Pancreas (tissue), 10 donors: ENCODE results near the gene ARF1. TPM values are rescaled to one million over a fixed set of nuclear protein-coding genes. Genes with fewer than 3 reads are reported as not detected.
A peak's percentile ranks its signal among the peaks of the same experiment; 100 is the strongest.

Experiments
- ATAC-seq, 4 donors: fragments of 200-7000 bp; cut with Tn5 transposase; one replicate each; pipeline versions ENCODE4 v1.8.0 to v1.9.1; 2020; ENCODE audit warnings: mild to moderate bottlenecking in 4 of 4, moderate library complexity in 4 of 4
- DNase-seq, 6 donors: peaks; one replicate each; pipeline ENCODE4 v3.0.0-alpha.2; 2020
- FAIRE-seq: peaks from 2 replicates; lab custom pipeline; 2012; peaks lifted over from hg19 to GRCh38; lab: Jason Lieb, UNC
- H3K27ac ChIP-seq, 4 donors: fragments of 200-600 bp; sonication (generic); 1 replicate in 3 of 4; 2 replicates in 1 of 4; pipeline versions ENCODE4 v1.5.0 to v1.8.0; 2020
- H3K27me3 ChIP-seq, 4 donors: fragments of 200-600 bp; one replicate each; pipeline ENCODE4 v1.8.0; 2021
- H3K36me3 ChIP-seq, 3 donors: fragments of 200-600 bp; sonication (generic) in 1 of 3; one replicate each; pipeline versions ENCODE4 v1.5.0 to v1.8.0; 2020 to 2021
- H3K4me1 ChIP-seq, 3 donors: fragments of 200-600 bp; one replicate each; pipeline ENCODE4 v1.8.0; 2021
- H3K4me3 ChIP-seq, 4 donors: fragments of 200-600 bp; sonication (generic) in 2 of 4; one replicate each; pipeline versions ENCODE4 v1.5.0 to v1.8.0; 2020 to 2021
- H3K9me3 ChIP-seq, 4 donors: fragments of 200-600 bp; one replicate each; pipeline ENCODE4 v1.8.0; 2021
- WGBS, 2 donors: extraction: QIAGEN DNeasy Blood & Tissue Kit; methylation state at CpG; one replicate each; pipeline ENCODE4 v1.1.7; 2013; 5-methylcytosine and 5-hydroxymethylcytosine counted together
- intact Hi-C, 3 donors: fragments of 100-400 bp; cut with DNase I; formaldehyde crosslinking; loops; one replicate each; pipeline versions ENCODE4 v1.11.1 to v1.14.2; 2022
- polyA plus RNA-seq, 2 donors: library from polyadenylated mRNA; stranded (reverse); fragments of 200-250 nt; gene quantifications; one replicate each; pipeline ENCODE4 v1.2.3, GENCODE V29; 2013
- total RNA-seq, 6 donors: library from RNA; stranded (reverse); fragmentation: NEBNext Ultra II Directional in 4 of 6; extraction: Animal tissue kit (Norgen Biotek cat#: 25700) in 4 of 6; gene quantifications; one replicate each; pipeline versions ENCODE4 v1.2.1 to v1.2.4, GENCODE V29; 2021 to 2023
- TF ChIP-seq, protein P1 (sequence below), 4 donors: fragments of 200-600 bp; sonication (generic) in 3 of 4; IDR thresholded peaks; one replicate each; pipeline versions ENCODE4 v1.5.0 to v1.8.0; 2021; ENCODE audit warnings: antibody characterized with exemption in 4 of 4
- donor health status: healthy with polysubstance abuse.
- donor health status: DM: no; HTN: no; CAD: no; lungs with moderate emphysema.
- donor health status: DM: no; HTN: no; CAD: no.
- donor health status: control.
- donor health status: control.
- donor health status: Bipolar disorder and iron deficiency.
- donor health status: DM: yes; HTN: yes; CAD: no.
- donor health status: DM: no; HTN: no; CAD: no.
- donor health status: DM: no; HTN: no; CAD: no.
- donor health status: DM: yes; HTN: yes; CAD: no.

ARF1 gene
- total and polyA plus RNA-seq, 8 donors, result 160 to 251 (median 205) TPM

DNA sequence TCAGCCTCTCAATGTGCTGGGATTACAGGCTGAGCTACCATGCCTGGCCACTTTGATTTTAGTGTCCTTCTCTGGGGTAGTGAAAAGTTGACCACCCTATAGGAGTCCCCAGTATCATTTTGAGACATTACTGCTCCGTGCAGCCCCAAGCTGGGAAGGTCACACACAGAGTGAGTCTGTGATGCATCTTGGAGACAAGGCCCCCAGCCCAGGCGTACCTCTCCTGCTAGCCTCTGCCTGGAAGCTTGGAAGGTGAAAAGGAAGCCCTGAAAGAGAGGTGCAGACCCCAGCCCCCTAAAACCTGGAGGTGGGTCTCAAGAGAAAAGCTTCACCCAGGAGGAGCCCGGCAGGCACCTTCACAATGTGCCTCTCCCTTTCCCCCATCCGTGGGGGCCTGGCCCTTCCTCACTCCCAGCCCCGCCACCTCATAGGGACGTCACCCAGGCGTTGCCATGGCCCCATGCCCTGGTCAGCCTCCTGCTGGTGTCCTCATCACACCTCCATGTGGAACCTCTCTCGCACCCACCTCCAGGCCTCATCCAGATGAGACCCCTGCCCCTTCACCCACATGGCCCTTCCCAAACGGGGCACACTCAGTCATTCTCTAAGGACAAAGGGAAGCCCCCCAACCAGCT is 5.6 kb upstream of the ARF1 start:
- no peak for FAIRE-seq
- Histone ChIP-seq H3K4me1 (peaks cover 0 to 11% (median 7%) of the 10 kb centered on the region in 3 donors), H3K9me3 (no peaks in the 10 kb centered on the region), H3K27ac (no peak overlapping the region), H3K36me3 (no peaks in the 10 kb centered on the region), H3K4me3 (no peak overlapping the region), H3K27me3 (no peaks in the 10 kb centered on the region)
- peak in 2 of 6 donors; percentile 41 to 60 for DNase-seq
- no peak for ATAC-seq
- TF ChIP-seq, protein P1, sequence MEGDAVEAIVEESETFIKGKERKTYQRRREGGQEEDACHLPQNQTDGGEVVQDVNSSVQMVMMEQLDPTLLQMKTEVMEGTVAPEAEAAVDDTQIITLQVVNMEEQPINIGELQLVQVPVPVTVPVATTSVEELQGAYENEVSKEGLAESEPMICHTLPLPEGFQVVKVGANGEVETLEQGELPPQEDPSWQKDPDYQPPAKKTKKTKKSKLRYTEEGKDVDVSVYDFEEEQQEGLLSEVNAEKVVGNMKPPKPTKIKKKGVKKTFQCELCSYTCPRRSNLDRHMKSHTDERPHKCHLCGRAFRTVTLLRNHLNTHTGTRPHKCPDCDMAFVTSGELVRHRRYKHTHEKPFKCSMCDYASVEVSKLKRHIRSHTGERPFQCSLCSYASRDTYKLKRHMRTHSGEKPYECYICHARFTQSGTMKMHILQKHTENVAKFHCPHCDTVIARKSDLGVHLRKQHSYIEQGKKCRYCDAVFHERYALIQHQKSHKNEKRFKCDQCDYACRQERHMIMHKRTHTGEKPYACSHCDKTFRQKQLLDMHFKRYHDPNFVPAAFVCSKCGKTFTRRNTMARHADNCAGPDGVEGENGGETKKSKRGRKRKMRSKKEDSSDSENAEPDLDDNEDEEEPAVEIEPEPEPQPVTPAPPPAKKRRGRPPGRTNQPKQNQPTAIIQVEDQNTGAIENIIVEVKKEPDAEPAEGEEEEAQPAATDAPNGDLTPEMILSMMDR (IDR thresholded peaks at IDR 0.05), result no peak
- 80 to 83% methylated on average over 9 of the region's 9 CpGs for WGBS, 2 donors
- intact Hi-C loops, result no loop called here

DNA sequence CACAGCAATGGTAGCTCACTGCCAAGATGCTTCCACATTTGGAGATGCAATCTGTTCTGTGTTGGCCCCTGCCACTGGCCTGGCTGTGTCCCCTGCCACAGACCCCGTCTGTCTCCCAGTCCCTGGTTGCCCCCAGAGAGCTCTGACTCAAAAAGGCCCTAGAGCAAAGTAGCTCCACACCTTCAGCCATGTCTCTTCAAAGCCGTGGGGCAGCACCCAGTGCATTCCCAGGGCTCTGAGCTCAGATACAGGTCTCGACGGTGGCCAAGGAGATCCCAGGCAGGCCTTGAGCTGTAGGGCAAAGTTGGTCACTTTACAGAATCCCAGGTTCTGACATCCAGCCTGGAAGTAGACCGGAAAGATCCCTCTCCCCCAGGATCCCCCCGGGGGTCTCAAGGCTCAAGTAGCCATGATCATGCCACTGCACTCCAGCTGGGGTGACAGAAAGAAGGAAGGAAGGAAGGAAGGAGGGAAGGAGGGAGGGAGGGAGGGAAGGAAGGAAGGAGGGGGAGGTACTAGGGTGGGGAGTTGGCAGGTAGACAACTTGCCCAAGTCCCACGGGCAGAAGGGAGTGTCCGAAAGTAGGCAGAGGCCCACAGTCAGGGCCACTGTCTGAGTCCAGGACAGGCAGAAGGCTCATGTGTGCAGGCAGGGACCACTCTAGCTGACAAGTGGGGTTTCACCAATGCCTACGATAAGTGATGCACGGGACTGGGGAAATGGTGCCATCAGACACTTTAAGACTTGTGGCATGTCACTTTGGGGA is 4.8 kb upstream of the ARF1 start:
- Histone ChIP-seq H3K27me3 (no peaks in the 10 kb centered on the region), H3K4me3 (no peak overlapping the region), H3K4me1 (peaks cover 0 to 11% (median 7%) of the 10 kb centered on the region in 3 donors), H3K27ac (no peak overlapping the region), H3K36me3 (no peaks in the 10 kb centered on the region), H3K9me3 (no peaks in the 10 kb centered on the region)
- DNase-seq (peak in 1 of 6 donors; percentile 41), FAIRE-seq (no peak), ATAC-seq (no peak)
- TF ChIP-seq, protein P1 (IDR thresholded peaks at IDR 0.05), result no peak
- intact Hi-C loops, result no loop called here
- 70 to 77% methylated on average over 10 of the region's 10 CpGs for WGBS, 2 donors

DNA sequence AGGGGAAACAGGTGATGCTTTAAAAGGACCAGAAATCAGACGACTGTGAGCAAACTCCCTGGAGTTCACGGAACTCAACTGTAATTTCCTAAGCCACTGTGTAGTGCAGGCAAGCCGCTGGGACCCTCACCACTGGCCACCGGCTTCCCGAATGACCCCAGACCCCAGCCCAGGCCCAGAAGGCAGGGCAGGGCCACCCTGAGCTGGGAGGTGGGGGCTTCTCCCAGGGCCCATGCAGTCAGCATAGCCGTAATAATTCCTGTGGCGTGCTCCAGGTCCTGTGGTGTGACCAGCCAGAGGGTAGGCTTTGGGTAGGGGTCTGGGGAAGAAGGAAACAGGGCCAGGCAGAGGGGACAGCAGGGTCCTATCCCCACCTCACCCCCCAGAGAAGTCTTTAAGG is 3.5 kb upstream of the ARF1 start:
- no peak overlapping the region for H3K4me3 ChIP-seq
- no peaks in the 10 kb centered on the region for H3K27me3 ChIP-seq
- H3K36me3 ChIP-seq, result no peaks in the 10 kb centered on the region
- TF ChIP-seq, protein P1 (IDR thresholded peaks at IDR 0.05), result no peak
- peaks cover 0 to 11% (median 7%) of the 10 kb centered on the region in 3 donors for H3K4me1 ChIP-seq
- DNase-seq (peak in 2 of 6 donors; percentile 25 to 60), ATAC-seq (no peak), FAIRE-seq (no peak)
- intact Hi-C loops, result no loop called here
- 91 to 92% methylated on average over 7 of the region's 7 CpGs for WGBS, 2 donors
- no peak overlapping the region for H3K27ac ChIP-seq
- H3K9me3 ChIP-seq, result no peaks in the 10 kb centered on the region

- Histone ChIP-seq H3K27me3 (no peaks in the 10 kb centered on the region), H3K27ac (no peak overlapping the region), H3K36me3 (no peaks in the 10 kb centered on the region), H3K4me3 (no peak overlapping the region), H3K4me1 (peaks cover 5 to 18% (median 12%) of the 10 kb centered on the region in 3 donors), H3K9me3 (no peaks in the 10 kb centered on the region)
- WGBS, 2 donors, result 88 to 91% methylated on average over 7 of the region's 7 CpGs
- FAIRE-seq (no peak), DNase-seq (peak in 3 of 6 donors; percentile 14 to 59 (median 44)), ATAC-seq (no peak)
- TF ChIP-seq, protein P1 (IDR thresholded peaks at IDR 0.05), result no peak
- intact Hi-C loops, result no loop called here
Measured at GRCh38 chr1:228079601-228080263, 2.8 kb upstream of the ARF1 start.
